Measurements from ENCODE around the gene ECE2. TPM values are rescaled to one million over a fixed set of nuclear protein-coding genes. Genes with fewer than 3 reads are reported as not detected.
A peak's percentile ranks its signal among the peaks of the same experiment; 100 is the strongest.

The ECE2 gene
- total and polyA plus RNA-seq, 3 experiments from 2014 or later: not detected

- Mint-ChIP-seq H3K27me3 (peaks cover 0 to 6% of the 10 kb centered on the region in 2 donors), H3K36me3 (peaks cover 4 to 43% (median 12%) of the 10 kb centered on the region in 3 donors), H3K27ac (peak overlapping the region in 2 of 8 donors; percentile 6 to 39), H3K4me3 (no peak overlapping the region), H3K4me1 (peaks cover 2 to 7% (median 5%) of the 10 kb centered on the region in 3 donors), H3K9me3 (no peaks in the 10 kb centered on the region)
- H3K9me3 ChIP-seq (ENCODE audit: low read length): no peaks in the 10 kb centered on the region
- no peak overlapping the region for H3K27ac ChIP-seq (ENCODE audit: low read depth, low read length)
- ChIA-PET CTCF (interaction anchor here (1.7 to 3.6 kb wide), 2 partner anchors 14 to 18 kb away, joined by 4 to 21 read pairs; partner anchors contain the start of gene VWA5B2), POLR2A (no interaction called here)
- H3K4me3 ChIP-seq (ENCODE audit: low read length): no peak overlapping the region
- no peaks in the 10 kb centered on the region for H3K27me3 ChIP-seq (ENCODE audit: insufficient read depth, low read length, poor library complexity, severe bottlenecking)
- no peaks in the 10 kb centered on the region for H3K4me1 ChIP-seq (ENCODE audit: insufficient read depth, low read length)
- peaks cover 9% of the 10 kb centered on the region for H3K36me3 ChIP-seq (ENCODE audit: insufficient read depth, low read length)
- DNase-seq: no peak
Observed at GRCh38 chr3:184241447-184242296, 34.1 kb upstream of the ECE2 start.

GRCh38 chr3:184242297-184242685 is 33.5 kb upstream of the ECE2 start:
- Mint-ChIP-seq H3K27ac (peak overlapping the region in 2 of 8 donors; percentile 6 to 39), H3K4me3 (no peak overlapping the region), H3K27me3 (peaks cover 0 to 3% of the 10 kb centered on the region in 2 donors), H3K4me1 (peaks cover 2 to 7% (median 5%) of the 10 kb centered on the region in 3 donors), H3K36me3 (peaks cover 4 to 43% (median 12%) of the 10 kb centered on the region in 3 donors), H3K9me3 (no peaks in the 10 kb centered on the region)
- POLR2A ChIA-PET: no interaction called here
- H3K9me3 ChIP-seq (ENCODE audit: low read length): no peaks in the 10 kb centered on the region
- DNase-seq: no peak
- CTCF ChIA-PET: interaction anchor here (3.6 kb wide), 1 partner anchor 14 kb away, joined by 21 read pairs; the partner anchor contains the start of gene VWA5B2
- H3K4me3 ChIP-seq (ENCODE audit: low read length): no peak overlapping the region
- H3K27me3 ChIP-seq (ENCODE audit: insufficient read depth, low read length, poor library complexity, severe bottlenecking): no peaks in the 10 kb centered on the region
- no peaks in the 10 kb centered on the region for H3K4me1 ChIP-seq (ENCODE audit: insufficient read depth, low read length)
- peaks cover 9% of the 10 kb centered on the region for H3K36me3 ChIP-seq (ENCODE audit: insufficient read depth, low read length)
- H3K27ac ChIP-seq (ENCODE audit: low read depth, low read length): no peak overlapping the region

- peak within 1 kb of the TSS; percentile 94 for H3K4me3 ChIP-seq (ENCODE audit: low read length)
- CTCF ChIA-PET: interaction anchor here (0.9 to 2.8 kb wide), 8 partner anchors 8 to 364 kb away, joined by 3 to 18 read pairs (median 7); partner anchors contain the start of genes CAMK2N2, PARL and VWA5B2
- DNase-seq: peak; percentile 79 to 90 (median 83)
- no peaks in the 10 kb centered on the region for H3K27me3 Mint-ChIP-seq
- no peaks in the 10 kb centered on the region for H3K9me3 ChIP-seq (ENCODE audit: low read length)
- peak within 1 kb of the TSS; percentile 92 to 98 (median 96) for H3K4me3 Mint-ChIP-seq
- no peaks in the 10 kb centered on the region for H3K9me3 Mint-ChIP-seq
- peaks cover 10% of the 10 kb centered on the region for H3K4me1 ChIP-seq (ENCODE audit: insufficient read depth, low read length)
- peaks cover 5% of the 10 kb centered on the region for H3K36me3 ChIP-seq (ENCODE audit: insufficient read depth, low read length)
- peak within 1 kb of the TSS; percentile 85 for H3K27ac ChIP-seq (ENCODE audit: low read depth, low read length)
- H3K36me3 Mint-ChIP-seq: peaks cover 0 to 32% (median 6%) of the 10 kb centered on the region in 3 donors
- POLR2A ChIA-PET: no interaction called here
- no peaks in the 10 kb centered on the region for H3K27me3 ChIP-seq (ENCODE audit: insufficient read depth, low read length, poor library complexity, severe bottlenecking)
- H3K4me1 Mint-ChIP-seq: peaks cover 14 to 26% (median 18%) of the 10 kb centered on the region in 3 donors
- H3K27ac Mint-ChIP-seq: peak within 1 kb of the TSS; percentile 86 to 99 (median 95)
Observed at GRCh38 chr3:184248454-184249411, 27.1 kb upstream of the ECE2 start, which contains the start of gene ALG3. Gene ALG3 (minus strand): TSS chr3:184248962. CDS start chr3:184248940, 22 bp downstream.

GRCh38 chr3:184249412-184250166 is 26.2 kb upstream of the ECE2 start, which contains the start of gene EEF1AKMT4:
Gene EEF1AKMT4 (plus strand): TSS chr3:184249672. CDS start chr3:184249695, 23 bp downstream.
- peaks cover 10% of the 10 kb centered on the region for H3K4me1 ChIP-seq (ENCODE audit: insufficient read depth, low read length)
- H3K4me3 ChIP-seq (ENCODE audit: low read length): peak within 1 kb of the TSS; percentile 94
- H3K9me3 ChIP-seq (ENCODE audit: low read length): no peaks in the 10 kb centered on the region
- H3K27ac ChIP-seq (ENCODE audit: low read depth, low read length): peak within 1 kb of the TSS; percentile 85
- ChIA-PET CTCF (interaction anchor here (0.6 to 1.9 kb wide), 24 partner anchors 9 to 365 kb away, joined by 3 to 36 read pairs (median 4); partner anchors contain the start of genes ABCF3, AP2M1, CAMK2N2 and EIF2B5), POLR2A (interaction anchor here (0.6 kb wide), 1 partner anchor 115 kb away, joined by 3 read pairs; no protein-coding TSS in a partner anchor)
- peaks cover 0 to 23% (median 4%) of the 10 kb centered on the region in 3 donors for H3K36me3 Mint-ChIP-seq
- H3K4me1 Mint-ChIP-seq: peaks cover 14 to 26% (median 18%) of the 10 kb centered on the region in 3 donors
- H3K4me3 Mint-ChIP-seq: peak within 1 kb of the TSS; percentile 92 to 98 (median 96)
- peak; percentile 94 to 97 (median 95) for DNase-seq
- peaks cover 5% of the 10 kb centered on the region for H3K36me3 ChIP-seq (ENCODE audit: insufficient read depth, low read length)
- no peaks in the 10 kb centered on the region for H3K27me3 Mint-ChIP-seq
- H3K27me3 ChIP-seq (ENCODE audit: insufficient read depth, low read length, poor library complexity, severe bottlenecking): no peaks in the 10 kb centered on the region
- peak within 1 kb of the TSS; percentile 86 to 99 (median 95) for H3K27ac Mint-ChIP-seq
- no peaks in the 10 kb centered on the region for H3K9me3 Mint-ChIP-seq

DNA sequence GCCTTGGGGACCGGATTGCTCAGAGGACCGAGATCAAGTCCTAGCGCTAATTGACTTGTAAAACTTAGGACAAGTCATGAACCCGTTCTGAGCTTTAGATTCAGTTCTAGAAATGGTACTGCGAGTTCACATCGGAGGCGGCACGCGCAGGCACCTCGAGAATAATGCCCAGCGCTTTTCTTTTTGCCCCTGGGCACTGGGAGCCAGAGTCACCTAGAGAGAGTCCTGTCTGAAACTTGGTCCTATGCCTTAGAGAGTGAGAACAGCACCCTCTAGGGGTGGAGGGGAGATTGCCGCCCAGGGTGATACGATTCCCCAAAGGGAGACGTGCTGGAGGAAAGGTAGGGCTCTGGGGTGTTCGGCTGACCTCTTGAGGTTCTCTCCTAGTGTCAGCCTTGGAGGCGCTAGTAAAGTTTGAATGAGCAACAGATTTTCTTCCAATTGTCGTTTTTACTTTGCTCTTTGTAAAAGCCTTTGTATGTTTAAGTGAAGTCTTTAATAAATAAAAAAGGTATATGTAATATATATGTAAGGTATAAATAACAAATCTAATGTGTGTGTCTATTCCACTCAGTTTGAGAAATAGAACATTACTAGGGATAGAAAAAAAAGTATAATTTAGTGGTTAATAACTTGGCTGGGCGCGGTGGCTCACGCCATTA is 25.5 kb upstream of the ECE2 start:
- CTCF ChIA-PET: interaction anchor here (0.6 to 1.9 kb wide), 23 partner anchors 8 to 366 kb away, joined by 3 to 36 read pairs (median 4); partner anchors contain the start of genes ABCF3, AP2M1, CAMK2N2 and EIF2B5
- Histone ChIP-seq H3K4me1 (ENCODE audit: insufficient read depth, low read length) (peaks cover 10% of the 10 kb centered on the region), H3K4me3 (ENCODE audit: low read length) (peak overlapping the region; percentile 94), H3K36me3 (ENCODE audit: insufficient read depth, low read length) (peaks cover 2% of the 10 kb centered on the region), H3K27ac (ENCODE audit: low read depth, low read length) (peak overlapping the region; percentile 41), H3K27me3 (ENCODE audit: insufficient read depth, low read length, poor library complexity, severe bottlenecking) (no peaks in the 10 kb centered on the region), H3K9me3 (ENCODE audit: low read length) (no peaks in the 10 kb centered on the region)
- Mint-ChIP-seq H3K27me3 (no peaks in the 10 kb centered on the region), H3K4me1 (peaks cover 12 to 26% (median 18%) of the 10 kb centered on the region in 3 donors), H3K4me3 (peak overlapping the region; percentile 92 to 98 (median 96)), H3K36me3 (peaks cover 0 to 16% (median 0%) of the 10 kb centered on the region in 3 donors), H3K9me3 (no peaks in the 10 kb centered on the region), H3K27ac (peak overlapping the region; percentile 86 to 99 (median 94))
- POLR2A ChIA-PET: interaction anchor here (0.6 kb wide), 1 partner anchor 116 kb away, joined by 3 read pairs; no protein-coding TSS in a partner anchor
- peak; percentile 79 to 91 (median 85) for DNase-seq

GRCh38 chr3:184255291-184256039 is 20.4 kb upstream of the ECE2 start:
- Mint-ChIP-seq H3K27me3 (peaks cover 2% of the 10 kb centered on the region in 2 donors), H3K4me3 (no peak overlapping the region), H3K4me1 (peaks cover 4 to 12% (median 5%) of the 10 kb centered on the region in 3 donors), H3K36me3 (peaks cover 0 to 1% (median 0%) of the 10 kb centered on the region in 3 donors), H3K27ac (no peak overlapping the region), H3K9me3 (no peaks in the 10 kb centered on the region)
- no peak overlapping the region for H3K4me3 ChIP-seq (ENCODE audit: low read length)
- H3K36me3 ChIP-seq (ENCODE audit: insufficient read depth, low read length): no peaks in the 10 kb centered on the region
- peaks cover 1% of the 10 kb centered on the region for H3K27me3 ChIP-seq (ENCODE audit: insufficient read depth, low read length, poor library complexity, severe bottlenecking)
- POLR2A ChIA-PET: no interaction called here
- H3K27ac ChIP-seq (ENCODE audit: low read depth, low read length): no peak overlapping the region
- CTCF ChIA-PET: interaction anchor here (0.9 to 2.1 kb wide), 2 partner anchors 29 to 360 kb away, joined by 3 to 8 read pairs; no protein-coding TSS in a partner anchor
- no peaks in the 10 kb centered on the region for H3K9me3 ChIP-seq (ENCODE audit: low read length)
- H3K4me1 ChIP-seq (ENCODE audit: insufficient read depth, low read length): peaks cover 5% of the 10 kb centered on the region
- DNase-seq: no peak

All from CD8-positive, alpha-beta memory T cell (primary cell).